Keratinocyte (primary cell): ENCODE results near the gene TTPAL.

Experiments
- EZH2 ChIP-seq: IDR thresholded peaks from one replicate; pipeline ENCODE4 v1.6.1; 2012; ENCODE audit warnings: inconsistent platforms, mild to moderate bottlenecking, low read length, moderate library complexity
- TF ChIP-seq, protein P1 (sequence below), 3 experiments: IDR thresholded peaks in 1 of 3; conservative IDR thresholded peaks in 1 of 3; optimal IDR thresholded peaks in 1 of 3; 2 replicates in 2 of 3; 3 replicates in 1 of 3; pipeline versions ENCODE3 to v1.5.1; 2011; ENCODE audit warnings: low read length in 3 of 3, mild to moderate bottlenecking in 3 of 3, moderate library complexity in 2 of 3, control low read depth in 1 of 3, inconsistent platforms in 1 of 3; ENCODE audit not compliant: insufficient read depth in 2 of 3; ENCODE audit errors: extremely low read depth in 1 of 3

- TF ChIP-seq, protein P1, sequence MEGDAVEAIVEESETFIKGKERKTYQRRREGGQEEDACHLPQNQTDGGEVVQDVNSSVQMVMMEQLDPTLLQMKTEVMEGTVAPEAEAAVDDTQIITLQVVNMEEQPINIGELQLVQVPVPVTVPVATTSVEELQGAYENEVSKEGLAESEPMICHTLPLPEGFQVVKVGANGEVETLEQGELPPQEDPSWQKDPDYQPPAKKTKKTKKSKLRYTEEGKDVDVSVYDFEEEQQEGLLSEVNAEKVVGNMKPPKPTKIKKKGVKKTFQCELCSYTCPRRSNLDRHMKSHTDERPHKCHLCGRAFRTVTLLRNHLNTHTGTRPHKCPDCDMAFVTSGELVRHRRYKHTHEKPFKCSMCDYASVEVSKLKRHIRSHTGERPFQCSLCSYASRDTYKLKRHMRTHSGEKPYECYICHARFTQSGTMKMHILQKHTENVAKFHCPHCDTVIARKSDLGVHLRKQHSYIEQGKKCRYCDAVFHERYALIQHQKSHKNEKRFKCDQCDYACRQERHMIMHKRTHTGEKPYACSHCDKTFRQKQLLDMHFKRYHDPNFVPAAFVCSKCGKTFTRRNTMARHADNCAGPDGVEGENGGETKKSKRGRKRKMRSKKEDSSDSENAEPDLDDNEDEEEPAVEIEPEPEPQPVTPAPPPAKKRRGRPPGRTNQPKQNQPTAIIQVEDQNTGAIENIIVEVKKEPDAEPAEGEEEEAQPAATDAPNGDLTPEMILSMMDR (optimal IDR thresholded peaks at IDR 0.05 in 1 of 3, IDR thresholded peaks at IDR 0.05 in 1 of 3, conservative IDR thresholded peaks at IDR 0.05 in 1 of 3; ENCODE audit: extremely low read depth in 1 of 3, insufficient read depth in 2 of 3, low read length in 3 of 3): no peak
- no peak for TF ChIP-seq EZH2
Observed at GRCh38 chr20:44489223-44489622, 13.5 kb downstream of the TTPAL start.
